CD4-positive, alpha-beta T cell (primary cell): ENCODE measurements around the gene LIN7B. TPM values are rescaled to one million over a fixed set of nuclear protein-coding genes. Genes with fewer than 3 reads are reported as not detected.

Experiments
- ATAC-seq: fragments of 200-7000 bp; cut with Tn5 transposase; one replicate; pipeline ENCODE4 v1.10.0; 2022; ENCODE audit warnings: mild to moderate bottlenecking; ENCODE audit not compliant: poor library complexity
- CTCF ChIA-PET: fragments of 350-600 bp; sonication (Branson Sonifier 250); formaldehyde crosslinking; loops from one replicate; lab custom pipeline; 2021; ENCODE audit warnings: antibody characterized with exemption, inconsistent platforms; lab: Charles Lee
- POLR2A ChIA-PET: fragments of 350-600 bp; sonication (Branson Sonifier 250); formaldehyde crosslinking; loops from one replicate; lab custom pipeline; 2021; ENCODE audit warnings: antibody characterized with exemption, inconsistent platforms; lab: Charles Lee
- DNase-seq, 14 experiments: peaks; one replicate each; pipeline ENCODE4 v3.0.0-alpha.2; 2013 to 2020; ENCODE audit warnings: mixed read lengths in 2 of 14
- H3K27ac ChIP-seq, 2 donors: one replicate each; pipeline versions ENCODE4 v1.5.1 to v1.7.0; 2013; ENCODE audit warnings: low read length in 2 of 2, low read depth in 1 of 2, mild to moderate bottlenecking in 1 of 2
- H3K27me3 ChIP-seq, 2 experiments: 1 replicate in 1 of 2; 2 replicates in 1 of 2; pipeline versions ENCODE4 v1.6.1 to v1.7.0; 2013; ENCODE audit warnings: low read length in 2 of 2, control low read depth in 1 of 2, mild to moderate bottlenecking in 1 of 2, moderate library complexity in 1 of 2; ENCODE audit not compliant: insufficient read depth in 2 of 2, control insufficient read depth in 1 of 2
- H3K36me3 ChIP-seq: one replicate; pipeline ENCODE4 v1.6.1; 2013; ENCODE audit warnings: low read length, control low read depth; ENCODE audit not compliant: insufficient read depth
- H3K4me1 ChIP-seq: one replicate; pipeline ENCODE4 v1.6.1; 2013; ENCODE audit warnings: low read length, control low read depth; ENCODE audit not compliant: insufficient read depth
- H3K4me3 ChIP-seq: one replicate; pipeline ENCODE4 v1.5.1; 2013; ENCODE audit warnings: mild to moderate bottlenecking, low read length, moderate library complexity
- H3K9me3 ChIP-seq, 2 experiments: 1 replicate in 1 of 2; 2 replicates in 1 of 2; pipeline versions ENCODE4 v1.6.1 to v1.7.0; 2013; ENCODE audit warnings: low read length in 2 of 2, mild to moderate bottlenecking in 2 of 2, control low read depth in 1 of 2, moderate library complexity in 1 of 2; ENCODE audit not compliant: control insufficient read depth in 1 of 2, insufficient read depth in 1 of 2
- H3K27ac Mint-ChIP-seq: one replicate; pipeline ENCODE4 v1.8.0; 2020; ENCODE audit warnings: mixed read lengths
- H3K27me3 Mint-ChIP-seq: one replicate; pipeline ENCODE4 v1.8.0; 2021; ENCODE audit warnings: mixed read lengths
- H3K36me3 Mint-ChIP-seq: one replicate; pipeline ENCODE4 v1.8.0; 2021; ENCODE audit warnings: low read depth, mixed read lengths
- H3K4me1 Mint-ChIP-seq: one replicate; pipeline ENCODE4 v1.8.0; 2021; ENCODE audit warnings: low read depth, mixed read lengths
- H3K4me3 Mint-ChIP-seq: one replicate; pipeline ENCODE4 v1.8.0; 2020; ENCODE audit warnings: mild to moderate bottlenecking, mixed read lengths
- H3K9me3 Mint-ChIP-seq: one replicate; pipeline ENCODE4 v1.8.0; 2020; ENCODE audit warnings: mixed read lengths
- intact Hi-C, 2 experiments: fragments of 100-400 bp; cut with DNase I in 1 of 2; cut with micrococcal nuclease in 1 of 2; formaldehyde crosslinking; loops; one replicate each; pipeline versions ENCODE4 v1.15.1 to v1.9.0; 2023 to 2025; cut with DNase I, micrococcal nuclease
- total RNA-seq, 174 experiments: library from RNA in 2 of 174; stranded (reverse) in 2 of 174; gene quantifications; one replicate each; pipeline ENCODE4 v1.2.3 and lab custom pipeline; 2021 to 2026
- TF ChIP-seq, protein P1 (sequence below): fragments of 200-600 bp; IDR thresholded peaks from one replicate; pipeline ENCODE4 v1.8.0; 2022; ENCODE audit warnings: antibody characterized with exemption, mild to moderate bottlenecking

The LIN7B gene
- total RNA-seq, 2 experiments from 2014 or later, result 6.4 to 6.6 TPM

DNA sequence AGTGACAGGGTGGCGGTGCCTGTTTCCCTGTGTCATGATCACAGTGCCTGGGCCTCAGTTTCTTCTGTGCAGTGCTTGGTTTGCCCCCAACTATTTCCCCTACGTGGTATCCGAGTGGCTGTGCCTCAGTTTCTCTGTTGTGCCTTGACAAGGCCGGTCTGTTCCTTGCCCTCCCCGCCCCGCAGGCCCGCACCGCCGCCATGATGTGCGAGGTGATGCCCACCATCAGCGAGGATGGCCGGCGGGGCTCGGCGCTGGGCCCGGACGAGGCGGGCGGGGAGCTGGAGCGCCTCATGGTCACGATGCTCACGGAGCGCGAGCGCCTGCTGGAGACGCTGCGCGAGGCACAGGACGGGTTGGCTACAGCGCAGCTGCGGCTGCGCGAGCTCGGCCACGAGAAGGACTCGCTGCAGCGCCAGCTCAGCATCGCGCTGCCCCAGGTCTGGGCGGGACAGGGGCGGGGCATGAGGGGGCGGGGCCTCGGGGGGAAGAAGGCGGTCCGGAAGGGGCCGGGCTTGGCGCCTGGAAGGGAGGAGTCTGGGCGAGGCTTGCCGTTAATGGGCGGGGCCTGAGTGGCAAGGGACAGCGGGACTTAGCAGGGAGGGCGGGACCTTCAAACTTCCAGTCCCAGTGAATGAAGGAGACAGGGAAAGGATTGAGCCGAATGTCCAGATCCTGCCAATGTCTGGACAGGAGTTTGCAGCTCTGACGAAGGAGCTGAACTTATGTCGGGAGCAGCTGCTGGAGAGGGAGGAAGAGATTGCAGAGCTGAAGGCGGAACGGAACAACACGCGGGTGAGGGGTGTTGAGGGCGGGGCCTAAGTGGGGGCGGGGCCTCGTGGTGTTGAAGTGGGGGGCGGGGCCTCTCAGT, 13.7 kb downstream of the LIN7B start:
- H3K4me3 Mint-ChIP-seq, result peak overlapping the region; percentile 73
- H3K4me1 Mint-ChIP-seq, result peaks cover 24% of the 10 kb centered on the region
- DNase-seq (peak; percentile 90 to 98 (median 94)), ATAC-seq (peak; percentile 93)
- peak overlapping the region; percentile 47 for H3K4me3 ChIP-seq
- H3K36me3 ChIP-seq, result no peaks in the 10 kb centered on the region
- POLR2A ChIA-PET, result interaction anchor here (1.0 to 1.7 kb wide), 6 partner anchors 8 to 135 kb away, joined by 3 to 12 read pairs (median 6); partner anchors contain the start of genes GYS1, LIN7B, PPFIA3 and RUVBL2
- H3K9me3 ChIP-seq, result peaks cover 0 to 3% of the 10 kb centered on the region in 2 experiments
- peaks cover 15% of the 10 kb centered on the region for H3K4me1 ChIP-seq
- H3K36me3 Mint-ChIP-seq, result no peaks in the 10 kb centered on the region
- TF ChIP-seq, protein P1, sequence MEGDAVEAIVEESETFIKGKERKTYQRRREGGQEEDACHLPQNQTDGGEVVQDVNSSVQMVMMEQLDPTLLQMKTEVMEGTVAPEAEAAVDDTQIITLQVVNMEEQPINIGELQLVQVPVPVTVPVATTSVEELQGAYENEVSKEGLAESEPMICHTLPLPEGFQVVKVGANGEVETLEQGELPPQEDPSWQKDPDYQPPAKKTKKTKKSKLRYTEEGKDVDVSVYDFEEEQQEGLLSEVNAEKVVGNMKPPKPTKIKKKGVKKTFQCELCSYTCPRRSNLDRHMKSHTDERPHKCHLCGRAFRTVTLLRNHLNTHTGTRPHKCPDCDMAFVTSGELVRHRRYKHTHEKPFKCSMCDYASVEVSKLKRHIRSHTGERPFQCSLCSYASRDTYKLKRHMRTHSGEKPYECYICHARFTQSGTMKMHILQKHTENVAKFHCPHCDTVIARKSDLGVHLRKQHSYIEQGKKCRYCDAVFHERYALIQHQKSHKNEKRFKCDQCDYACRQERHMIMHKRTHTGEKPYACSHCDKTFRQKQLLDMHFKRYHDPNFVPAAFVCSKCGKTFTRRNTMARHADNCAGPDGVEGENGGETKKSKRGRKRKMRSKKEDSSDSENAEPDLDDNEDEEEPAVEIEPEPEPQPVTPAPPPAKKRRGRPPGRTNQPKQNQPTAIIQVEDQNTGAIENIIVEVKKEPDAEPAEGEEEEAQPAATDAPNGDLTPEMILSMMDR, result no peak
- peak overlapping the region; percentile 50 for H3K27ac Mint-ChIP-seq
- intact Hi-C loops, result loop anchor here (1.0 to 5.0 kb wide), 4 partner anchors 9 to 136 kb away; partner anchors contain the start of genes LIN7B (in 2 of the 2), C19orf73 (in 1 of the 2), GYS1 (in 1 of the 2) and PPFIA3 (in 1 of the 2)
- H3K27me3 Mint-ChIP-seq, result no peaks in the 10 kb centered on the region
- no peaks in the 10 kb centered on the region for H3K27me3 ChIP-seq
- H3K9me3 Mint-ChIP-seq, result no peaks in the 10 kb centered on the region
- H3K27ac ChIP-seq, result no peak overlapping the region
- CTCF ChIA-PET, result interaction anchor here (1.0 to 4.4 kb wide), 6 partner anchors 9 to 128 kb away, joined by 3 to 43 read pairs (median 6); partner anchors contain the start of genes C19orf73, LIN7B and PPFIA3

DNA sequence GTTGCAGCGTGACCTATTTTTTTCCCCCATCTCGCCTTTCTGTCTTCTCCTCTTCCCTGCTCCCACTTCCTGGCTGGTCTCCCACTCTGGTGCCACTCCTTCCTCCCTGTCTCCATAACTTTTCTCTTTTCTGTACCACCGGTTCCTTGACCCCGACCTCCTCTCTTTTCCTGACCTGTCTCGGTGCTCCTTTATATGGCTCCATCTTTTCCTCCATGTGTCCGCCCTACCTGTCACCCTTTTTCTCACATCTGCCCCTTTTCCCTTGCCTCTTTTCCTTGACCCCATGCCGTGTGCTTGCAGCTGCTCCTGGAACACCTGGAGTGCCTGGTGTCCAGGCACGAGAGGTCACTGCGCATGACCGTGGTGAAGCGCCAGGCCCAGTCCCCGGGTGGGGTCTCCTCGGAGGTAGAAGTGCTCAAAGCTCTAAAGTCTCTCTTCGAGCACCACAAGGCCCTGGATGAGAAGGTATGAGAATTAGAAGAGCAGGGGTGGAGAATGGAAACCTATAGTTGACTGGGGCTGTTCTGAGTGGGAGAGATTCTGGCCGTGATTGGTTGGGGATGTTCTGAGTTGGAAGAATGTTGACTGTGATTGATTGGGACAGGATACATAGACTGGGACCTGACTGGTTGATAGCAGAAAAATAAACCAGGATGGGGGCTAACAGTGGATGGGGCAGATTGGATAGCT, 14.5 kb downstream of the LIN7B start:
- Mint-ChIP-seq H3K27ac (peak overlapping the region; percentile 50), H3K27me3 (peaks cover 2% of the 10 kb centered on the region), H3K36me3 (no peaks in the 10 kb centered on the region), H3K4me1 (peaks cover 32% of the 10 kb centered on the region), H3K9me3 (no peaks in the 10 kb centered on the region), H3K4me3 (peak overlapping the region; percentile 50)
- H3K9me3 ChIP-seq, result peaks cover 0 to 8% of the 10 kb centered on the region in 2 experiments
- ChIA-PET CTCF (interaction anchor here (1.0 to 4.4 kb wide), 6 partner anchors 9 to 129 kb away, joined by 3 to 43 read pairs (median 6); partner anchors contain the start of genes C19orf73, LIN7B and PPFIA3), POLR2A (interaction anchor here (1.0 to 1.7 kb wide), 6 partner anchors 9 to 135 kb away, joined by 3 to 12 read pairs (median 6); partner anchors contain the start of genes GYS1, LIN7B, PPFIA3 and RUVBL2)
- no peak overlapping the region for H3K27ac ChIP-seq
- intact Hi-C loops, result loop anchor here (1.0 to 5.0 kb wide), 4 partner anchors 9 to 136 kb away; partner anchors contain the start of genes LIN7B (in 2 of the 2), C19orf73 (in 1 of the 2), GYS1 (in 1 of the 2) and PPFIA3 (in 1 of the 2)
- H3K36me3 ChIP-seq, result no peaks in the 10 kb centered on the region
- peaks cover 20% of the 10 kb centered on the region for H3K4me1 ChIP-seq
- ATAC-seq (no peak), DNase-seq (no peak)
- peak overlapping the region; percentile 47 for H3K4me3 ChIP-seq
- TF ChIP-seq, protein P1, result no peak
- H3K27me3 ChIP-seq, result peaks cover 0 to 3% of the 10 kb centered on the region in 2 experiments

DNA sequence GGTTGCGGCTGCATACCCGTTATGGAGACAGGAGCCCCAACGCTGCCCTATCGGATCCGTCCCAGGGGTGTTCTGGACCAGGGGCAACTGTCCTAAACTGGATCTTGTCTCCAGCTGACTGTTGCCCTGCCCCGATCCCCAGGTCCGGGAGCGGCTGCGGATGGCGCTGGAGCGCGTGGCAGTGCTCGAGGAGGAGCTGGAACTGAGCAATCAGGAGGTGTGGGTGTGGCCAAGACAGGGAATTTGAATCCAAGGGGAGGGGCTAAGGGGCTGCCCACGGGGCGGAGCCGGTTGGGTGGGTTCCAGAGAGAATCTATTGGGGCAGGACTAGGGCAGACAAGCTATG, 15.0 kb downstream of the LIN7B start:
- ChIA-PET CTCF (interaction anchor here (4.4 kb wide), 1 partner anchor 15 kb away, joined by 43 read pairs; the partner anchor contains the start of gene LIN7B), POLR2A (interaction anchor here (1.5 to 1.7 kb wide), 2 partner anchors 11 to 15 kb away, joined by 3 to 12 read pairs; partner anchors contain the start of gene LIN7B)
- TF ChIP-seq, protein P1, result no peak
- H3K27ac ChIP-seq, result no peak overlapping the region
- peaks cover 26% of the 10 kb centered on the region for H3K4me1 ChIP-seq
- peaks cover 0 to 12% of the 10 kb centered on the region in 2 experiments for H3K9me3 ChIP-seq
- Mint-ChIP-seq H3K27me3 (peaks cover 4% of the 10 kb centered on the region), H3K36me3 (no peaks in the 10 kb centered on the region), H3K4me3 (peak overlapping the region; percentile 48), H3K27ac (no peak overlapping the region), H3K9me3 (no peaks in the 10 kb centered on the region), H3K4me1 (peaks cover 34% of the 10 kb centered on the region)
- peaks cover 0 to 7% of the 10 kb centered on the region in 2 experiments for H3K27me3 ChIP-seq
- ATAC-seq (no peak), DNase-seq (no peak)
- intact Hi-C loops, result loop anchor here (2.0 to 5.0 kb wide), 2 partner anchors 14 to 137 kb away; partner anchors contain the start of genes GYS1 (in 1 of the 2), LIN7B (in 1 of the 2) and RUVBL2 (in 1 of the 2)
- no peaks in the 10 kb centered on the region for H3K36me3 ChIP-seq
- no peak overlapping the region for H3K4me3 ChIP-seq
